Hematopoietic multipotent progenitor cell treated with erythropoietin and hydrocortisone succinate and interleukin-3 and kit ligand, for 4 days (in vitro differentiated cells): Measurements from ENCODE around the gene OSBP2.
"Not testable (repeated sequence)": the region's sequence is repeated elsewhere in the genome, so short reads cannot be mapped to it uniquely, and the experiment has no call there.

ENCODE experiments used
- DNase-seq: peaks from one replicate; pipeline ENCODE4 v3.0.0-alpha.2; 2015

The OSBP2 gene

DNA sequence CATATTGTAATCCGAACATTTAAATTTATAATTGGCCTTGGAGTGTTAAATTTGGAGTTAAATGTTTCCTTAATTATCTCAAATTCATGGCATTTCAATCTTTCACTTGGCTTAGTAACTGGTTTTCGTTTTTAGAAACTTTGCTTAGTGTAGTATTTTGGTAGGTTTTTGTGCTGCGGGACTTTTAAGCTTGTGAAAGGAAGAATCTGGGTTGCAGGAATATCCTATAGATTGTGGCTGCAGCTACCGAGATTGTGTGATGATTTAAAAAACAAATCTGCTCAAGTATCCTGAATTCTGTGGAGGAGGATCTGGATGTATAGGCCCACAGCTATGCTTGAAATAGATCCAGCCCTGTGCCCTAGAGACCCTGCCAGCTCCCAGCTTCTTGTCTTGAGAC, 27.1 kb downstream of the OSBP2 start:
- DNase-seq = no peak

- peak; percentile 64 for DNase-seq
Observed at GRCh38 chr22:30728826-30729225, 34.2 kb downstream of the OSBP2 start.

- no peak for DNase-seq
Observed at GRCh38 chr22:30731658-30732057, 37.0 kb downstream of the OSBP2 start.

DNA sequence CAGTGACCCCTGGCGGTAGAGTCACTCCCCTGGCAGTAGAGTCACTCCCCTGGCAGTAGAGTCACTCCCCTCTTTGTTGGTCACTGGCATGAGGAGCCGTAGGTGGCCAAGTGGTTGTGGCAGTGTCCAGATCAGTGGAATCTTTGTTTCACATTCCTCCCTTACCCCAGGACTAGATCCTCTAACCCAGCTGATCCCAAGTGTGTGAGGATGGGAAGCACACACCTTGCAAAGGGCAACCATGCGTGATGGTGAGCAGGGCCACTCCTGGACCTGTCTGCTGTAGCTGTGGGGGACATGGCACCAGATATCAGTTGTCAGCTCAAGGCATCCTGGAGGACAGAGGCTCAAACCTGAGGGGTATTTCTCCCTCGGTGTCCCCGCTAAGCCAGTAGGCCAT, 37.8 kb downstream of the OSBP2 start:
- no peak for DNase-seq

- DNase-seq = peak; percentile 44
Observed at GRCh38 chr22:30733181-30733631, 38.5 kb downstream of the OSBP2 start.

- not testable (repeated sequence) for DNase-seq
Observed at GRCh38 chr22:30740007-30740406, 45.3 kb downstream of the OSBP2 start.

- DNase-seq = not testable (repeated sequence)
Observed at GRCh38 chr22:30740511-30740910, 45.8 kb downstream of the OSBP2 start.

DNA sequence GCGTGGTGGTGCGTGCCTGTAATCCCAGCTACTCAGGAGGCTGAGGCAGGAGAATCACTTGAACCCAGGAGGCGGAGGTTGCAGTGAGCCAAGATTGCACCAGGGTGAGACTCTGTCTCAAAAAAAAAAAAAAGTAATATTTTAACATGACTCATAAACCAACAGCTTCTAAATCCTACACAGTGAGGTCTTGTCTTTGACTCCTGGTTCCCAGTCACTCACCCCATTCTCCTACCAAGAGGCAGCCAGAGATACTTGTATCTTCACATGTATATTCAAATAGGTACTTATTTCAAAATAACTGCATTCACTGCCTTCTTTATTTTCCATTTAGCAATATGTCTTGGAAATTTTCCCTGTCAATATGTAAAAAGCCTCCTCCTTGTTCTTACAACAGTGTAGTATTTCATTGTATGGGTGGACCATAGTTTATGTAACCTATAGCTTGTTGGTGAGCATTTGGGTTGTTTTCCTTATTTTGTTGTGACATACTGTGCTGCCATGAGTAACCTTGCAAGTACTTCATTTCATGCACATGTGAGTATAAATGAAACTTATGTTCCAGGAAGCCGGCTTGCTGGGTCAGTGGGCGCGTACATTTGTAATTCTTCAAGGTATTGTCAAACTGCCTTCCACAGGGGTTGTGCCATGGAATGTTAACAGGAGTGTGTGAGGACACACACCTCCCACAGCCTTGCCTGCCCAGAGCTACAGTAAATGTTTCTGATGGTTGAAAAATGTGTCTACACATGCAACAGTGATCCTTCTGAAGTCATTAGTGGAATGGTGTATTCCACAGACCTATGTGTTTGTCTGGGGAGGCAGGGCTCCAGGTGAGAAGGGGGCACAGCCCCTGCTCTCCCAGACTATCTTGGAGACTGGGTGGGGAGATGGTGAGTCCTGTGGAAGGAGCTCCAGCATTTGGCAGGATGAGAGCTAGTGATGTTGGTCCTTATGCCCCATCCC, 47.9 kb downstream of the OSBP2 start:
- DNase-seq = no peak

DNA sequence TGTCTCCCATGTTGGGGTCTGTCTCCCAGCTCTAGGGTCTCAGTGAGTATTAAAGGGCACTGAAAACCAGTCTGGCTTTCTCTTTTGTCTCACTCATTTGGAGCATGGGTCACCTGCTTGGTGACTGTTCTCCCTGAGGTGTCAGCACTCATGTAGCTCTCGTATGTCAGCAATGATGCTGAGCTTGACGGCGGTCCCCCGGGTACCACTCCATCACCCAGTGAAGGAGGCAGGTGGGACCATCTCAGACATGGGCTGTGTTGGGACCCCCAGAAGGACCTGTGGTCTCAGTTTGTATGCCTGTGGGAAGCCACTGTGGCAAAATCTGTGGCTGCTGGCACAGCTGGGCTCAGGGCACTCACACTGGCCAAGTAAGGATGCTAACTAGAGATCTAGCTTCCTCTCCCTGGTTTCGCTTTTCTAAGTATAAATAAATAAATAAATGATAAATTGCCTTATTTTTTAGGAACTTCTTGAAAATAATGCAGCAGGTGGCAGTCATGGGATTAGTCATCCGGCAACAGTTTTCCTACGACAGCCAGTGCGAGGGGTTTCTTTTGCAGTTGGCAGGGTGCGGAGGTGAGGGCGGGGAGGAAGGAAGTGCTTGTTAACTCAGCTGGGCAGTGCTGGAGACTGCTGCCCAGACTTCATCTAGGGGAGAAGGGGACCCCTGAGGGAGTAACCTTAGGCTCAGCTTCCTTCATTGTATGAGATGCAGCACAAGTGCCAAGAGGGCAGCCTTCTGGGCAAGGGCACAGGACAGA, 48.8 kb downstream of the OSBP2 start:
- DNase-seq = peak; percentile 24

- DNase-seq = no peak
Observed at GRCh38 chr22:30744224-30744623, 49.5 kb downstream of the OSBP2 start.

DNA sequence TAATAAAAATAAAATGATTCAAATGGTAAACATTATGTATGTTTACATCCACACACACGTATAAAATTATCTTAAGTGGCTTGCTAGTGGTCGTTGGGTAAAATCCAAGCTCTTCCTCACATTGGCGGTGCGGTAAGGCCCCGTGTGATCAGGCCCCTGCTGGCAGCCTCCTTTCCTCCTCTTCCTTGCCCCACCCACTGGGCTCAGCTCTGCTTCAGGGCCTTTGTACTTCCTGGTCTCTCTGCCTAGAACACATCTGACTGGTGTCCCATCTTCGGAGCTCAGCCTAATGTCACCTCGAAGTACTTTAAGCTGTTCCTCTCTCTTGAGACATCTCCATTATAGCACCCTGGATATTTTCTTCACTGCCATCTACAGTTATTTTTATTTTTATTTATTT, 52.8 kb downstream of the OSBP2 start:
- peak; percentile 46 for DNase-seq

GRCh38 chr22:30749272-30749671, 54.6 kb downstream of the OSBP2 start:
- DNase-seq = no peak

DNA sequence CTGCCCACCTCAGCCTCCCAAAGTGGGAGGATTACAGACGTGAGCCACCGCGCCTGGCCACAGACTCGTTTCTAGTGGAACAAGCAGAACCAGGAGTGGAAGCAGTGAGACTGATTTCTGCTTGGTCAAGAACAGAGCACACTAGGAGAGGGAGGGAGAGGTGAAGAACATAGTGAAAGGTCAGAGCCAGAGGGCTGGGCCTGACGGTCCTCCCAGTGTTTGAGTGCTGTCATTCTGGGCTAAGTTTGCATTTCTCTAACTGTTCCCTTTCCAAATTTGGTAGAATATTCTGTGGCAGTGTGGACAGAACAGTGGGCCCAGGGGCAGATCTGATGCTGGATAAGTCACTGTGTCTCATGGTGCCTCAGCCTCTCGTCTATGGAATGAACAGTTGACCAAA, 55.2 kb downstream of the OSBP2 start:
- no peak for DNase-seq

- peak; percentile 16 for DNase-seq
Observed at GRCh38 chr22:30751529-30751928, 56.9 kb downstream of the OSBP2 start.

- no peak for DNase-seq
Observed at GRCh38 chr22:30752771-30753170, 58.1 kb downstream of the OSBP2 start.

DNA sequence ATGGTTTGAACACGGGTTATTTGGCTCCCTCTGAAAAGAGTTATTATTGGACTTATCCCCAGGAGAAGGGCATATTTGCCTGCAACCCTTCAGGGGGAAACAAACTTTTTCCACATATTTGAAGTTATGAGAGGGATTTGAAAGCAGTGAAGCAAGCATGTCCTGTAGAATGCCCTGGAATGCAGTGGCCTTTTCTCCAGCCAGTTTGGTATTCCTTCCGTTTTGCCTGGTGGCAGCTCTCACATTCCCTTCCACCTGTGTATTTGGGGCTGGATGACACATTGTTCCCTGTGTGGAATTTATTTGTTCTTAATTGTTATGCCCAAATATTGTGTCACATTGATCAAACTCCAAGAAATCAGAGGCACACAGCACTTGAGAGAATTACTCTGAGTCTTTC, 59.0 kb downstream of the OSBP2 start:
- no peak for DNase-seq

DNA sequence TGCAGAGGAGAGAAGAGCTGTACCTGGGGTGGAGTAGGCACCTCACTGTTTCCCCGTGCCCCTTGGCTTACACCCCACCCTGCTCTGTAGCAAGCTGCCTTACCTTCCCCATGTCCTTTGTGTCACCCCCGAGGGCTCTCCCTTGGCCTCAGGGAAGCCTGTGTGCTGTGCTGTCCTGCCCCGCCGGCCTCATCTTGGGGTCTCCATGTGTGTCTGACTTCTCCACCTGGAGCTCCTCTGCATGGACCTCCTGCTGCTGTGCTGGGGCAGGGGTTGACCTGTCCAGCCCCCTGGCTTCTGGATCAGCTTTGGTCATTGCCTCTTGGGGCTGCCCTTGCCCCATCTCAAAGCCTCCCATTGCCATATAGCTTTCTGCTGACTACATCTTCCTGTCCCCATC, 59.8 kb downstream of the OSBP2 start:
- no peak for DNase-seq

- peak; percentile 83 for DNase-seq
Observed at GRCh38 chr22:30754971-30755758, 60.5 kb downstream of the OSBP2 start.

- no peak for DNase-seq
Observed at GRCh38 chr22:30755759-30756124, 61.1 kb downstream of the OSBP2 start.

DNA sequence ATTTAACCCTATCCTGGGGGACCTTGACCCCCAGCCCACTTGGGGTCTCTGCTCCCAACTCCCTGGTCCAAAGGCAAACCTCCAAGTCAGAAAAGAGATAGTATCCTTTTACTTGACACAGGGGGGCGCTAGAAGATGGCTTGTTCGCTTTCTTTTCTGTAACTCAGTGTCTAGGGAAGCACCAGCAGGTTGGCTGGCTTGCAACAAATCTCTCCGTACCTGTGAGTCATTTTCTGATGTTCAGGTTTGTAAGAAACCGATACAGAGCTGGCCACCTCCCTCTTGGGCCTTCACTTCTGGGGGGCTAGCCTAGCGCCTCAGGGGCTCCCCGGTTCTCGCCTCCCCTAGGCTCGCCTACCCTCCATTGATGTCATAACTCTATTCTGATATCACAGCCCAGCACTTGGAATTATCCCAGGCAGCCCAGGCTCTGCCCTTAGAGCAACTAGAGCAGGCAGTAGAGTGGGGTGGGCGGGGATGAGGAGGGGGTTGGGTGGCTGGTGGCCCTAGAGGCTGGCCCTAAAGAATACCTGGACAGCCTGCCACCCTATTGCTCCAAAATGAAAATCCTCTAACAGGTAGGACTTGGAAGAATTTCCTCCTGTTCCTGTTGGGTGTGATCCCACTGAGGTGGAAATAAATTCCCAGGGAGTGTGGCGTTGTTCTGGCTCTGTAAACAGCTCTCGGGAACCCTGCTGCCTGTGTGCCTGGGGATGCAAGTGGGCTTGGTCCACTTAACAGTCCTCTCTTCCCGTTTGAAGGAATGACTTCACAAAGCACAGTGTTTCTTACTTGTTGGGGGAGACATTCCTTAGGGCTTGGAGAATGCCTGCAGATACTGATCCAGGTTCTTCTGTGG, 69.4 kb downstream of the OSBP2 start:
- DNase-seq = peak; percentile 89

DNA sequence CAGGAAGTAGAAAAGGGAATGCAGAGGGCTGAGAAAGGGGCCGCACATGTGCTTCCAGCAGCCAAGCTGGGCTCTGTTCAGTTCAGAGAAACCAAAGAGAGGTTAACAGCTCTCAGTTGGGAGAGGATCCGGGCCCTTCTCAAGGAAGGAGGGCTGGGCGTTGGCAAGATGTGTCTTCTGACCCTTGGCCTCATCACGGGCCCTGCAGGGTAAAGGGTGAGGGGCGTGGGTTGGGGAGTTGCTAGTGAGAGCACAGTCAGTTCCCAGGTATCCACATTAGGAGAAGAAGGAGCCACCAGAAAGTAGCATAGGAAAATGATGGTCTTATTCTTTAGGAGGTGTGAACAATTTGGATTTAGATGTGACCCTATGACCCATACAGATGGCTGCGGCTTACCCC, 73.0 kb downstream of the OSBP2 start:
- DNase-seq = no peak

DNA sequence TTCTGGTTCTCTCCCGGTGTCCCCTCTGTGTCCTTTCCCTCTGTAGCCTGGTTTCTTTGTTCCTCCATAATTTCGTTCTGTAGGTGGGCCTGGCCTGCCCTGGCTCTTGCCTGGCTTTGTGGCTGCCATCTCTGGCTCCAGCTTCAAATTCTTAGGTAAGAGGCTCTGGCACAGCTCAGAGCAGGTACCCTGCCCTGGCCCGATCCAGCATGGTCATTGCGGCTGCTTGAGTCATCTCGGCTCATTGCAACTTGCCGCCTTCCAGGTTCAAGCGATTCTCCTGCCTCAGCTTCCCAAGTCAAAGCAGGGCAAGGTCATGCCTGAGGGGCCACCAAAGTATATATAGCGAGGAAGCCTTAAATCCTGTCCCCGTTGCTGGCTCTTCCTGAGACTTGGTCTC, 76.0 kb downstream of the OSBP2 start:
- DNase-seq = no peak
